ENCODE measurements around the gene MACROD1. TPM values are rescaled to one million over a fixed set of nuclear protein-coding genes. Genes with fewer than 3 reads are reported as not detected.

MACROD1 gene
- total RNA-seq, 1 experiment from 2014 or later, result 22.5 TPM

- DNase-seq (ENCODE audit: low read depth), result no peak
These were observed 34.2 kb downstream of the MACROD1 start for GRCh38 chr11:64131683-64132190.

- DNase-seq (ENCODE audit: low read depth), result no peak
These were observed 35.3 kb downstream of the MACROD1 start for GRCh38 chr11:64130618-64131017.

- DNase-seq (ENCODE audit: low read depth), result no peak
These were observed 36.5 kb downstream of the MACROD1 start for GRCh38 chr11:64129403-64129802.

DNA sequence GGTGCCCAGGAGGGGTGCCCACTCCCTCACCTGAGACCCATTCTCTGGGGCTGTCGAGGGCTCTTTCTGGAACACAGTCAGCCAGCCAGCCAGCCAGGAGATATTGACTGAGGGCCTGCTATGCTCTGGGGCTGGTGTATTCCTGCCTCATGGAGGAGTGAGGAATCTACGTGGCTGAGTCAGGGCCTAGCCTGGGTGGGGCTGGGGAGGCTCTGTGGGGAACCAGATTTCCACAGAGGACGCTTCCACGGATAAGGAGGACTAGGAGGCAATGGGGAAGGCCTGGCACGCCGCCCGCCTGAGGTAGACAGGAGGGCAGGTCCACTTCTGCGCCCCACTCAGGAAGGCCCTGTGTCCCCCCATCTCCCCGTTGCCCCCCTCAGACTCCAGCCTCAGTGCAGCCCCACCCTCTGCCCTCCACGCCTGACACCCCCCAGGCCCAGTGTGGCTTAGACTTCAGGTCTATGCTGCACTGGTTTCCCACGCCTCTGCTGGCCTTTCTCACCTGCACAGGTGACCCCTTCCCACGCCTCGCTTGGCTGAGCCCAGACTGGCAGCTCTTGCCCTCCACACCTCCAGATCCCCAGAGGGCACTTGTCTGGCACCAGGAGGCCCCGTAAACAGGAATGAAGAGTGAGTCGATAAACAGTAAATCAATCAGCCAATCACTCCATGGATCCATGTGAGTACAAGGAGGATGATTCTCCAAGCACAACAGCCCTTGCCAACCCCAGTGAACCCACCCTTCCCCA lies 37.5 kb downstream of the MACROD1 start:
- no peak for DNase-seq (ENCODE audit: low read depth)

GRCh38 chr11:64127267-64128072 lies 38.4 kb downstream of the MACROD1 start:
- no peak for DNase-seq (ENCODE audit: low read depth)

GRCh38 chr11:64126796-64127195 lies 39.1 kb downstream of the MACROD1 start:
- no peak for DNase-seq (ENCODE audit: low read depth)

DNA sequence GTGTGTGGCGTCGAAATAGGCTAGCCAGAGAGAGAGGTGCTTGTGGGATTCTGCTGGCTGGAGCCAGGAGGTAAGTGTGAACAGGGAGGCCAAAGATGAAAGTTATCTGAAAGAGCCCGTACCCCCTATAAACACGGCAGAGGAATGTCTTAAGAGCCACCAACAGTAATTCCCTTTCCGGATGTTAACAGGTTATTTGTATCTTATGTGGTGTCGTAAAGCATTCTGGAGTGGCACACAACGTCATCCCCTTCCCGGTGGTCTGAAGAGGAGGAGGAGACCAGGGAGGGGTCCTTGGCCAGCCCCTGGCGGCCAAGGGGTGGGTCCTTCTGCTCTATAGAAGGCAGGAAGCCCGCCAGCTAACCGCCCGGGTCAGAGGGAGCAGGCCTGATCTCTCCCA lies 39.5 kb downstream of the MACROD1 start:
- DNase-seq (ENCODE audit: low read depth), result no peak

GRCh38 chr11:64125676-64126075 lies 40.2 kb downstream of the MACROD1 start:
- no peak for DNase-seq (ENCODE audit: low read depth)

DNA sequence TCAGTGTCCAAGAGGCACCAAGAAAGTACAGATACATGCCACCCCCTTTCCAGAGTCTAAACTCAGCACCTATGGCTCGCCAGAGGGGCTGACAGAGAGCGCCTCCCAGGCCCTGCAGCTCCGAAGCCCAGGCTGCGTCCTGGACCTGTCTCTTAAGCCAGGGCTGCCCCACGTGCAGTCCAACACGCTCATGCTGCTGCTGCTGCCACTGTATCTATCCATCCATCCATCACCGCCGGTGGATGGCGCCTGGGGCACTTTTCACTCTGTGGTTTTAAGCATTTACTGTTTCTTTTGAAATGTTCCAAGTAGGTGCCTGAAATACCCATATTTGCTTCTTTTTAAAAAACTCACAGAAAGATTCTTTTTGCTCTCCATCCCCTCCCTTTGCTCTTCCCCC lies 41.8 kb downstream of the MACROD1 start:
- peak; percentile 11 for DNase-seq (ENCODE audit: low read depth)

DNA sequence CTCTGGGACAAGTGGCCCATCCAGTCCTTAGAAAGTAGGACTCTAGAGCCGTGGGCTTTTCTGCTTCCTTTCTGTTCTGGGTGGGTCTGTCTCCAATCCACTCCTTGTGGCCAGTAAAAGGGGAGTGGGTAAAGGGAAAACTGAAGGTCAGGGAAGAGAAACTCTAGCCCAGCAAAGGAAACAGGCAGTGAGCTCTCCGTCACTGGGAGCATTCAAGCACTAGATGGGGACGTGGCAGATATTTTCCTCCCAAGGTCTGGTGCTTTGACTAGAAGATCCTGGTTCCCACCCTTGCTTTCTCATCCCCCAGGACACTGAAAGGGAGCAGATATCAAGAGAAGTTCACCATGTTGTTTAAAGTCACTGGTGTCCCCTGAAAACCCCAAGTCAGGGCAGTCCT lies 42.2 kb downstream of the MACROD1 start:
- DNase-seq (ENCODE audit: low read depth), result no peak

DNA sequence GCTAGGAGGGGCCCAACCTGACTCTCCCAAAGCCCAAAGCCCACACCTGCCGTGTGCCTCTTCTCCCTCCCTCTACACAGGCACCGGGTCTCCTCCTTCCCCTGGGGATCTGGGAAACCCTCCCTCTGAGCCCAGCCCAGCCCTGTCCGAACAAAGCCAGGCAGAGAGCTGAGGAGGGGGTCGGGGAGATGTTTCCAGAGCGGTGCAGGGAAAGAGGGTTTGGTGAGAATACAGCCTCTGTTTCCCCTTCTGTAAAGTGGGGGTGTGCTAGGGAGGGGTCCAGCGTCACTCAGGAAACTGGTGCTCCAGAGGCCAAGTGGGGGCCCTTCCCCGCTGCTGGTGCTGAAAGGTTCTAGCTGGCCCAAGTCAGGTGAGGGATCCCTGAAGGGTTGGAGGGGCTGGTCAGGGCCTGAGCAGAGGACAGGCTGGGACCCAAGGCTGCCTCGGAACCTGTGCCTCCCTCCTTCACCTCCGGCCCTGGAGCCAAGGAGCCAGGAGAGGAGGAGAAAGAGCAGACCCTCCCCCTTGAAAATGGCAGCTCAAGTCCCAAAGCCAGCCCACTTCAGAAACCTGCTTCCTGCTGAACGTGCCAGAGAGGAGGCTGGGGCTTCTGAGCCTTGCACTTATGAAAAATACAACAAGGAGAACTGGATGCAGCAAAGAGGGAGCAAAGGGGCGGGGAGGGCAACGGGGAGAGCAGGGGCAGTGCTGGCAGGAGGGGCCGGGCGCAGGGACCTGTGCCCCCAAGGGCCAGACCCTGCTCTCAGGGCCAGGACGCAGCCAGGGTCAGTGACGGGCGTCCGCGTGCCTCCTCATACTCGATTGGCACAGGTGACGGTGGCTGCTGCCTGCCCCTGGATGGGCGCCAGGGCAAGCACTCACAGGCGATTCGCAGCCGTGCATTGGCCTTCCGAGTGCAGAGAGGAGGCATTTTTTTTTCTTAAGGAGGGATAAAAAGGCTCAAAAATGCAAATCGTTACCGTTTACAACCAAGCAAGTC lies 43.2 kb downstream of the MACROD1 start:
- DNase-seq (ENCODE audit: low read depth), result no peak

DNA sequence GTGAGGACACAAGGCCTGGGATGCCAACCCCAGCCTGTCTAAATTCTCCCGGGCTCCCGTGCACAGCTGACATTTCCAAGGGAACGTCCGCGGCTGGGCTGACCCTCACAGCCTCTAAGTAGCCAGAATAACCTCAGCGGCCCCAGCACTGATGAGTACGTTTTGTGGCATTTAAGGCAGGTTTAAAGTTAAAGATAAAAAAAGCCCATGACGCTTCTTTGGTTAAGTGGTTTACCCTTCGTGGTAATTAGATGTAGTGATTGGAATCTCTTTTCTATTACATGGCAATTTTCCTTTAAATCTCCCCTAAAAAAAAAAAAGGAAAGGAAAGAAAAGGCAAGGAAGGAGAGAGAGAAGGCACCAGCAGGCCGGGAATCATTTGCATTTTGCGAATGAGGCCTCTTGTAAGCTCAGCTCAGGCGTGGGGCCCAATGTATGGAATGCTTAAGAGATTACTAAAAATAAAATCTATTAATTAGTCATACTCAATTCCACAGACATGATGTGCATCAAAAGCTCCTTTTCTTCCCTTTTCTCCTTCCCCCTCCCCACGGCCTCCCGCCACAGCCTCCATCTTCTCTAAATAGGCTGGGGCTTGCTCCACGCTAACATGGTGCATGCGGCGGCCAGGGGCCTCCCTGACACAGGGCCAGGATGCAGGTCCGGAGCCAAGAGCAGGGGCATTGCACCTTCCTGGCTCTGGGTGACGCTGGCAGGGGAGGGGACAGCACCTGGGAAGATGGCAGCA lies 44.1 kb downstream of the MACROD1 start:
- peak; percentile 74 for DNase-seq (ENCODE audit: low read depth)

- DNase-seq (ENCODE audit: low read depth), result peak; percentile 39
These were observed 44.9 kb downstream of the MACROD1 start for GRCh38 chr11:64120951-64121569.

DNA sequence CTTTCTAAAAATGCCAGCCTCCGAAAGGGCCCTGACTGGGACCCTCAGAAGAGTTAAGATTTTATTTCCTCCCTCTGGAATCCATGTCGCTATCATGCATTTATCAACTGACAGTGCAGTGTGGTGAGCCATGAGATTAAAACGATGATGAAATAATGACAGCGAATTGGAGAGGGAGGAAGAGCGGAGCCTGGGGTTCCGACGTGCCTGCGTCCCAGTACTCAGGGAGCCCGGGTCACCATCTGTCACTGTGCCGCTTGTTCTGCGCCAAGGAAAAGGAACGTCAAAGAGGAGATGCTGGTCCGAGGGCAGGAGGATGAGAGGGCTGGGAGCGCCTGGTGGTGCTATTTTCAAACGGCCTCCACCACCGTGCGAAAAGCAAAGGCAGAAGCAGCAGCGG lies 46.2 kb downstream of the MACROD1 start:
- DNase-seq (ENCODE audit: low read depth), result no peak

DNA sequence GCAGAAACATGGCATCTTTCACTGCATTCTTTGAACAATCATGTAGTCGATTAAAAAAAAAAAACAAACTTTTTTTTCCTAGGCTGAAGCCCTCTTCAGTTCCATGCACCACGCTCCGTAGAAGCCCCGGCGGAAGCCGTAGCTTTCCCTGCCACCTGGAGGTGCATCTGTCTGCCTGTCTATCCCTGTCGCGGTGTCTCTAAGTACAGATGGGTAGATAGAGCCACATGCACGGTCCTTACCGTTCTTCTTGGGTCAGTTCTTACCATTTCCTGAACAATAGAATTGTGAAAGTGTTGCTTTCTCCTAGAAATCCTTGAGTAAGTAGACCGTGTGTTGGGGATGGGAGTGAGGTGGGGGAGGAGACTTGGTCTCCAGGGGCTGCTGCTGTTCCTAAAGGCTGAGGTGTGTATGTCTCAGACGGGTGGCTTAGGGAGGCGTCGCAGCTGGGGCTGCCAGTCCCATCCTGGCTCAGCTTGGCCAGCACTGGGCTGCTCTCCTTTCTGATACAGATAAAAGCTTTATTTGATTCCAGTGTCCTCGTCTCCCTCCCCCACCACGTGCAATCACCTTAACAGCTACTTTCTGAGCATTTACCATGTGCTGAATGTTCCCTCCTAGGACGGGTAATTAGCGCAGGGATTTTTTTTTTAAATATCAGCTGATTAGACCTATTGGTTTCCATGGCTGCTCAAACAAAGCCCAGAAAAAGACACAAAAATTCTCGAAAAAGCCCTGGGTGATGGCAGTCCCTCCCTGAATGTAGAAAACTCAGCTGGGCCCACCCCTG lies 46.8 kb downstream of the MACROD1 start:
- no peak for DNase-seq (ENCODE audit: low read depth)

- no peak for DNase-seq (ENCODE audit: low read depth)
These were observed 48.0 kb downstream of the MACROD1 start for GRCh38 chr11:64117763-64118459.

- no peak for DNase-seq (ENCODE audit: low read depth)
These were observed 50.1 kb downstream of the MACROD1 start for GRCh38 chr11:64115531-64116522.
